Tibial nerve (tissue), 3 donors: ENCODE measurements around the gene CEACAM1.

Experiments used
- CTCF ChIP-seq, 5 experiments: fragments of 200-600 bp in 3 of 5; fragments of 450-650 bp in 2 of 5; sonication (generic) in 3 of 5; IDR thresholded peaks; one replicate each; pipeline ENCODE4 v1.5.1; 2016 to 2019; ENCODE audit warnings: antibody characterized with exemption in 5 of 5, mild to moderate bottlenecking in 3 of 5, moderate library complexity in 2 of 5
- POLR2A ChIP-seq, 2 donors: fragments of 450-650 bp; IDR thresholded peaks; one replicate each; pipeline ENCODE4 v1.6.1; 2017; ENCODE audit warnings: antibody characterized with exemption in 2 of 2, mild to moderate bottlenecking in 2 of 2, moderate library complexity in 2 of 2

DNA sequence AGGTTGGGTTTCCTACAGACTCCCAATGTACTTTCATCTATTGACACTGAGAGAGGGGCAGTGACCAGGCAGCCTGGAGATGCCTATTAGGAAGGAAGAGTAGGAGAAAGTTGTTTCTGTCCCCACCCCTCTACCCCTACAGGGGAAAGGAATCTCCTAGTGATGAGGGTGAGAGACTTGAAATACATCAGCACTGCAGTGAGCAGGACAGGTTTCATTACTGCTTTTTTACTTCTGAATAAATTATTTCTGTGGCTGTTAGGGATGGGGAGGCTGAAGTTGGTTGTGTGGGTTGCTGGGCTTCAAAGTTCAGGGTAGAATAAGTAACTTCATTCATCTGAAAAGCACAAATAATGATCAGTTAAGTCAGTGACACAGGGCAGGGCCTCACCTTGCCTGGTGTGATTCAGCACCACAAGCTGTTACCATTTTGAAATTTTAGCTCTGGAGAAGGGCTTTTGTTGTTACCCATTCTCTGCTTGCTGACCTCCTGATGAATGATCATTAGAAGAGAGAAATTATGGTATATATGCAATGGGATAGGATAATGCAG lies 19.3 kb downstream of the CEACAM1 start:
- TF ChIP-seq POLR2A (IDR thresholded peaks at IDR 0.05): no peak
- TF ChIP-seq CTCF (IDR thresholded peaks at IDR 0.05): no peak
